Measurements from ENCODE around the gene FAM3B.

The FAM3B gene

GRCh38 chr21:41367945-41368734 lies 51.5 kb downstream of the FAM3B start:
- DNase-seq (ENCODE audit: low read depth in 2 of 2, low spot score in 1 of 2), result no peak

GRCh38 chr21:41368735-41369104 lies 52.1 kb downstream of the FAM3B start:
- no peak for DNase-seq (ENCODE audit: low read depth in 2 of 2, low spot score in 1 of 2)

- no peak for DNase-seq (ENCODE audit: low read depth in 2 of 2, low spot score in 1 of 2)
Observed at GRCh38 chr21:41369105-41369919, 52.7 kb downstream of the FAM3B start.

GRCh38 chr21:41369920-41370839 lies 53.6 kb downstream of the FAM3B start:
- DNase-seq (ENCODE audit: low read depth in 2 of 2, low spot score in 1 of 2), result no peak

- no peak for DNase-seq (ENCODE audit: low read depth in 2 of 2, low spot score in 1 of 2)
Observed at GRCh38 chr21:41370840-41371684, 54.5 kb downstream of the FAM3B start.

GRCh38 chr21:41371685-41372030 lies 55.1 kb downstream of the FAM3B start:
- DNase-seq (ENCODE audit: low read depth in 2 of 2, low spot score in 1 of 2), result no peak

- no peak for DNase-seq (ENCODE audit: low read depth in 2 of 2, low spot score in 1 of 2)
Observed at GRCh38 chr21:41373253-41373652, 56.7 kb downstream of the FAM3B start.

- no peak for DNase-seq (ENCODE audit: low read depth in 2 of 2, low spot score in 1 of 2)
Observed at GRCh38 chr21:41373763-41374162, 57.2 kb downstream of the FAM3B start.

- DNase-seq (ENCODE audit: low read depth in 2 of 2, low spot score in 1 of 2), result no peak
Observed at GRCh38 chr21:41374177-41374712, 57.6 kb downstream of the FAM3B start.

- no peak for DNase-seq (ENCODE audit: low read depth in 2 of 2, low spot score in 1 of 2)
Observed at GRCh38 chr21:41374867-41375533, 58.4 kb downstream of the FAM3B start.

- DNase-seq (ENCODE audit: low read depth in 2 of 2, low spot score in 1 of 2), result no peak
Observed at GRCh38 chr21:41375875-41376274, 59.3 kb downstream of the FAM3B start.

GRCh38 chr21:41377715-41378114 lies 61.1 kb downstream of the FAM3B start:
- DNase-seq (ENCODE audit: low read depth in 2 of 2, low spot score in 1 of 2), result no peak

GRCh38 chr21:41378849-41379248 lies 62.2 kb downstream of the FAM3B start:
- no peak for DNase-seq (ENCODE audit: low read depth in 2 of 2, low spot score in 1 of 2)

- no peak for DNase-seq (ENCODE audit: low read depth in 2 of 2, low spot score in 1 of 2)
Observed at GRCh38 chr21:41379901-41380300, 63.3 kb downstream of the FAM3B start.

- DNase-seq (ENCODE audit: low read depth in 2 of 2, low spot score in 1 of 2), result no peak
Observed at GRCh38 chr21:41381731-41382130, 65.1 kb downstream of the FAM3B start.

GRCh38 chr21:41387042-41387819 lies 70.6 kb downstream of the FAM3B start:
- DNase-seq (ENCODE audit: low read depth in 2 of 2, low spot score in 1 of 2), result no peak

- DNase-seq (ENCODE audit: low read depth in 2 of 2, low spot score in 1 of 2), result no peak
Observed at GRCh38 chr21:41387824-41388223, 71.2 kb downstream of the FAM3B start.

GRCh38 chr21:41388259-41388658 lies 71.7 kb downstream of the FAM3B start:
- DNase-seq (ENCODE audit: low read depth in 2 of 2, low spot score in 1 of 2), result no peak

- no peak for DNase-seq (ENCODE audit: low read depth in 2 of 2, low spot score in 1 of 2)
Observed at GRCh38 chr21:41390043-41390639, 73.5 kb downstream of the FAM3B start.

Measured in stimulated activated CD8-positive, alpha-beta memory T cell treated with anti-CD3 and anti-CD28 coated beads, Interleukin-4, amount 100 ng/mL, for 4 hours (primary cell).